GM12891 (cell line): ENCODE results near the gene BRMS1.

Experiments used
- PAX5 ChIP-seq: IDR thresholded peaks from 2 replicates; pipeline ENCODE4 v1.6.1; 2011; ENCODE audit warnings: low read length, moderate library complexity, mild to moderate bottlenecking; ENCODE audit not compliant: insufficient read depth, severe bottlenecking
- POLR2A ChIP-seq: IDR thresholded peaks from 2 replicates; pipeline ENCODE4 v1.6.1; 2011; ENCODE audit warnings: low read depth, low read length, control low read depth
- POLR2AphosphoS5 ChIP-seq: IDR thresholded peaks from 2 replicates; pipeline ENCODE4 v1.6.1; 2011; ENCODE audit warnings: low read depth, low read length, control low read depth
- POU2F2 ChIP-seq: IDR thresholded peaks from 2 replicates; pipeline ENCODE4 v1.6.1; 2011; ENCODE audit warnings: low read depth, mild to moderate bottlenecking, control low read depth, low read length, moderate library complexity
- SPI1 ChIP-seq: IDR thresholded peaks from 2 replicates; pipeline ENCODE4 v1.6.1; 2011; ENCODE audit warnings: low read depth, low read length, control low read depth
- TAF1 ChIP-seq: IDR thresholded peaks from 2 replicates; pipeline ENCODE4 v1.6.1; 2011; ENCODE audit warnings: low read depth, low read length, control low read depth

GRCh38 chr11:66339162-66339675 lies 5.7 kb downstream of the BRMS1 start:
- TF ChIP-seq POLR2A (no peak), POLR2AphosphoS5 (no peak), SPI1 (no peak), TAF1 (no peak), PAX5 (no peak), POU2F2 (no peak)
